Stimulated activated CD4-positive, alpha-beta T cell treated with anti-CD3 and anti-CD28 coated beads, Interleukin-2, amount 100 ng/mL, for 4 hours (primary cell): ENCODE results near the gene RWDD4.

Experiments used
- DNase-seq: peaks from one replicate; pipeline ENCODE4 v3.0.0-alpha.2; 2020; ENCODE audit warnings: low read depth

The RWDD4 gene

GRCh38 chr4:183600189-183600685 lies 58.7 kb downstream of the RWDD4 start:
- no peak for DNase-seq

DNA sequence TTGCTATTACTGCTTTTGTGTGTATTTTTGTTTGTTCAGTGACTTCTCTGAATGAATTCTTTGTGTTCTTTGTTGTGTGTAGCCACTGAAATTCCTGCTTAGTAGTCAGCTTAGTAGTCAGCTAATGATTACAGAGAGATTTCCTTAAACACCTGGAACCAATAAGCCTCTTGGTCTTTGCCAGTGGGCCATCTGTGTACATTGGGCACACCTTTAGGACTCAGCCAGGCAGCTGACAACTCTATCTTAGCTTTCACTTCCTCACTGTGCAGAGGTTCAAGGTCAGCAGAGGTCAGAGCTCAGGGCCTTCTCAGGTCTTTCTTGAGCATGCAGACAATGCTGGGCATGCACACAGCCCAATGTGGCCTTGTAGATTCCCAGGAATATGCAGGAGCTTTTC lies 59.3 kb downstream of the RWDD4 start:
- no peak for DNase-seq

DNA sequence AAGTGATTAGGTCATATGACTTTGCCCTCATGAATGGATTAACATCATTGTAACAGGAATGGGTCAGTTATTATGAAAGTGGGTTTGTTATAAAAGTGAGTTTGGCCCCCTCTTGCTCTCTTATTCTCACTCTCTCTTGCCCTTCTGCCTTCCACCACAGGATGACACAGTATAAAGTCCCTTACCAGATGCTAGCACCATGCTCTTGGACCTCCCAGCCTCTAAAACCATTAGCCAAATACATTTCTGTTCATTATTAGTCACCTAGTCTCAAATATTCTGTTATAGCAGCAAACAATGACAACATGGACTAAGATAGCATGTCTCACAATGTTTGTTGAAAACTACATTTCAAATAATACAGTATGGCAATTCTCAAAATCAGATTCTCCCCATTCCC lies 59.7 kb downstream of the RWDD4 start:
- DNase-seq: no peak

- DNase-seq: no peak
Measured at GRCh38 chr4:183596067-183596757, 62.8 kb downstream of the RWDD4 start.

DNA sequence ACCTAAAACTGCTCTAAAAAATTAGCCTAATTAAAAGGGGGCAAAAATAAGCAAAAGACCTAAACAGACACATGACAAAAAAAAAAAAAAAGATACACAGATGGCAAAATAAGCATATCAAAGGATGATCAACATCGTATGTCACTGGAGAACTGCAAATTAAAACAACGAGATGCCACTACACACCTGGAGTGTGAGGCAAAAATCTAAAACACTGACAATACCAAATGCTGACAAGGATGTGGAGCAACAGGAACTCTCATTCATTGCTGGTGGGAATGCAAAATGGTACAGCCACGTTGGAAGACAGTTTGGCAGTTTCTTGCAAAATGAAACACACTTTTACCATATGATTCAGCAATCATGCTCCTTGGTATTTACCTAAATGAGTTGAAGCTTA lies 64.2 kb downstream of the RWDD4 start:
- no peak for DNase-seq

- no peak for DNase-seq
Measured at GRCh38 chr4:183591301-183591700, 67.7 kb downstream of the RWDD4 start.
